HG03575 (cell line): ENCODE results near the gene NUP210.

Source experiments
- ATAC-seq: cut with Tn5 transposase; IDR thresholded peaks from one replicate; pipeline ENCODE4 v1.9.1; 2021; ENCODE audit not compliant: unreplicated experiment, insufficient number of reproducible peaks, low FRiP score; ENCODE audit errors: extremely low read depth

Gene NUP210

GRCh38 chr3:13411186-13411860 lies 8.8 kb downstream of the NUP210 start:
- no peak for ATAC-seq

- ATAC-seq, result no peak
Measured at GRCh38 chr3:13408890-13409289, 11.2 kb downstream of the NUP210 start.

- no peak for ATAC-seq
Measured at GRCh38 chr3:13407926-13408325, 12.2 kb downstream of the NUP210 start.

- ATAC-seq, result no peak
Measured at GRCh38 chr3:13407475-13407874, 12.6 kb downstream of the NUP210 start.

GRCh38 chr3:13406190-13406589 lies 13.9 kb downstream of the NUP210 start:
- ATAC-seq, result no peak

- ATAC-seq, result no peak
Measured at GRCh38 chr3:13405614-13406013, 14.5 kb downstream of the NUP210 start.

GRCh38 chr3:13404626-13405452 lies 15.3 kb downstream of the NUP210 start:
- no peak for ATAC-seq

GRCh38 chr3:13403847-13404246 lies 16.3 kb downstream of the NUP210 start:
- ATAC-seq, result no peak

GRCh38 chr3:13403213-13403819 lies 16.8 kb downstream of the NUP210 start:
- no peak for ATAC-seq

GRCh38 chr3:13401149-13401548 lies 19.0 kb downstream of the NUP210 start:
- ATAC-seq, result no peak

GRCh38 chr3:13400114-13400673 lies 19.9 kb downstream of the NUP210 start:
- ATAC-seq, result no peak

GRCh38 chr3:13399603-13400002 lies 20.5 kb downstream of the NUP210 start:
- ATAC-seq, result no peak

GRCh38 chr3:13397316-13397715 lies 22.8 kb downstream of the NUP210 start:
- no peak for ATAC-seq

- no peak for ATAC-seq
Measured at GRCh38 chr3:13394363-13394762, 25.8 kb downstream of the NUP210 start.

GRCh38 chr3:13393427-13394360 lies 26.4 kb downstream of the NUP210 start:
- no peak for ATAC-seq

- ATAC-seq, result no peak
Measured at GRCh38 chr3:13391308-13391707, 28.8 kb downstream of the NUP210 start.

GRCh38 chr3:13389378-13389777 lies 30.7 kb downstream of the NUP210 start:
- no peak for ATAC-seq

GRCh38 chr3:13388816-13389215 lies 31.3 kb downstream of the NUP210 start:
- ATAC-seq, result no peak
